Lung (tissue), 12 donors: Measurements from ENCODE around the gene SURF6. TPM values are rescaled to one million over a fixed set of nuclear protein-coding genes. Genes with fewer than 3 reads are reported as not detected.

ENCODE experiments used
- ATAC-seq: fragments of 200-7000 bp; cut with Tn5 transposase; one replicate; pipeline ENCODE4 v1.9.1; 2020; ENCODE audit warnings: moderate number of reproducible peaks; ENCODE audit not compliant: insufficient read depth, low FRiP score
- DNase-seq, 3 donors: peaks; one replicate each; pipeline ENCODE4 v3.0.0-alpha.2; 2013 to 2017
- H3K27ac ChIP-seq, 2 donors: one replicate each; pipeline ENCODE4 v1.5.1; 2013; ENCODE audit warnings: mild to moderate bottlenecking in 2 of 2, moderate library complexity in 2 of 2, control low read depth in 1 of 2, inconsistent platforms in 1 of 2, low read depth in 1 of 2, low read length in 1 of 2
- H3K27me3 ChIP-seq, 3 donors: one replicate each; pipeline ENCODE4 v1.5.1; 2013; ENCODE audit warnings: low read length in 2 of 3; ENCODE audit not compliant: control insufficient read depth in 3 of 3, insufficient read depth in 3 of 3
- H3K36me3 ChIP-seq, 4 donors: one replicate each; pipeline ENCODE4 v1.5.1; 2013; ENCODE audit warnings: low read length in 4 of 4, mild to moderate bottlenecking in 1 of 4, moderate library complexity in 1 of 4; ENCODE audit not compliant: control insufficient read depth in 4 of 4, insufficient read depth in 4 of 4
- H3K4me1 ChIP-seq, 5 donors: one replicate each; pipeline ENCODE4 v1.5.1; 2013; ENCODE audit warnings: low read length in 5 of 5, mild to moderate bottlenecking in 2 of 5, moderate library complexity in 1 of 5; ENCODE audit not compliant: control insufficient read depth in 5 of 5, insufficient read depth in 5 of 5
- H3K4me3 ChIP-seq: one replicate; pipeline ENCODE4 v1.5.1; 2013; ENCODE audit warnings: mild to moderate bottlenecking, control low read depth, moderate library complexity
- H3K9ac ChIP-seq, 2 donors: one replicate each; pipeline ENCODE4 v1.5.1; 2013; ENCODE audit warnings: low read length in 2 of 2, control low read depth in 1 of 2; ENCODE audit not compliant: insufficient read depth in 1 of 2
- H3K9me3 ChIP-seq, 4 donors: one replicate each; pipeline ENCODE4 v1.5.1; 2013; ENCODE audit warnings: low read length in 3 of 4, mild to moderate bottlenecking in 1 of 4, moderate library complexity in 1 of 4; ENCODE audit not compliant: control insufficient read depth in 4 of 4, insufficient read depth in 3 of 4
- CTCF ChIP-seq: IDR thresholded peaks from 2 replicates; pipeline ENCODE4 v1.5.1; 2012; ENCODE audit warnings: mild to moderate bottlenecking; ENCODE audit errors: control extremely low read depth, extremely low read depth
- WGBS, 2 donors: extraction: QIAGEN DNeasy Blood & Tissue Kit; methylation state at CpG; one replicate each; pipeline ENCODE4 v1.1.7; 2013; 5-methylcytosine and 5-hydroxymethylcytosine counted together
- polyA plus RNA-seq, 2 donors: library from polyadenylated mRNA; stranded (reverse); fragments of 200-250 nt; gene quantifications; one replicate each; pipeline ENCODE4 v1.2.1, GENCODE V29; 2013
- total RNA-seq, 2 donors: library from RNA; depleted of rRNA in 1 of 2; stranded (reverse); fragments of >200 nt in 1 of 2; gene quantifications; one replicate each; pipeline ENCODE4 v1.2.1, GENCODE V29; 2014 to 2021
- donor health status: control.
- donor health status: control.
- donor health status: Bipolar disorder and iron deficiency.
- donor health status: healthy.
- donor health status: DM: yes; HTN: yes; CAD: no.

The SURF6 gene
- total and polyA plus RNA-seq, 4 donors = 13.7 to 25.6 (median 23.8) TPM

- peaks cover 0 to 4% (median 2%) of the 10 kb centered on the region in 4 donors for H3K9me3 ChIP-seq
- H3K4me3 ChIP-seq = no peak overlapping the region
- DNase-seq (no peak), ATAC-seq (no peak)
- H3K27ac ChIP-seq = no peak overlapping the region
- no peak for TF ChIP-seq CTCF
- H3K27me3 ChIP-seq = no peaks in the 10 kb centered on the region
- no peaks in the 10 kb centered on the region for H3K4me1 ChIP-seq
- 71 to 84% methylated on average over 1 of the region's 1 CpG for WGBS, 2 donors
- H3K36me3 ChIP-seq = no peaks in the 10 kb centered on the region
- H3K9ac ChIP-seq = no peak overlapping the region
Measured at GRCh38 chr9:133294257-133294656, 41.7 kb downstream of the SURF6 start.

GRCh38 chr9:133290751-133291302 lies 45.2 kb downstream of the SURF6 start:
- H3K36me3 ChIP-seq = no peaks in the 10 kb centered on the region
- no peak for TF ChIP-seq CTCF
- H3K4me3 ChIP-seq = no peak overlapping the region
- H3K9me3 ChIP-seq = peaks cover 0 to 5% (median 4%) of the 10 kb centered on the region in 4 donors
- ATAC-seq = no peak
- H3K9ac ChIP-seq = no peak overlapping the region
- no peak overlapping the region for H3K27ac ChIP-seq
- no peak for DNase-seq
- WGBS, 2 donors = 82 to 94% methylated on average over 2 of the region's 2 CpGs
- H3K4me1 ChIP-seq = no peaks in the 10 kb centered on the region
- no peaks in the 10 kb centered on the region for H3K27me3 ChIP-seq

GRCh38 chr9:133286523-133286922 lies 49.5 kb downstream of the SURF6 start:
- Histone ChIP-seq H3K36me3 (no peaks in the 10 kb centered on the region), H3K27ac (no peak overlapping the region), H3K9me3 (peaks cover 0 to 5% (median 4%) of the 10 kb centered on the region in 4 donors), H3K27me3 (no peaks in the 10 kb centered on the region), H3K9ac (no peak overlapping the region), H3K4me3 (no peak overlapping the region), H3K4me1 (no peaks in the 10 kb centered on the region)
- no peak for TF ChIP-seq CTCF
- ATAC-seq (no peak), DNase-seq (no peak)
- 42 to 56% methylated on average over 2 of the region's 2 CpGs for WGBS, 2 donors

- Histone ChIP-seq H3K9ac (no peak overlapping the region), H3K27ac (no peak overlapping the region), H3K27me3 (no peaks in the 10 kb centered on the region), H3K9me3 (peaks cover 0 to 5% (median 0%) of the 10 kb centered on the region in 4 donors), H3K4me3 (no peak overlapping the region), H3K36me3 (no peaks in the 10 kb centered on the region), H3K4me1 (no peaks in the 10 kb centered on the region)
- DNase-seq = no peak
- 71 to 84% methylated on average over 6 of the region's 6 CpGs for WGBS, 2 donors
- no peak for TF ChIP-seq CTCF
- no peak for ATAC-seq
Measured at GRCh38 chr9:133285252-133285775, 50.7 kb downstream of the SURF6 start.
